Natural killer cell (primary cell): ENCODE results near the gene AKAP13. TPM values are rescaled to one million over a fixed set of nuclear protein-coding genes. Genes with fewer than 3 reads are reported as not detected.

ENCODE experiments used
- ATAC-seq, 3 donors: fragments of 150-1000 bp in 2 of 3; fragments of 200-7000 bp in 1 of 3; cut with Tn5 transposase; 1 replicate in 1 of 3; 2 replicates in 2 of 3; pipeline ENCODE4 v1.10.0; 2021; ENCODE audit warnings: mild to moderate bottlenecking in 2 of 3, moderate library complexity in 2 of 3
- DNase-seq, 2 donors: peaks; one replicate each; pipeline versions ENCODE4 v3.0.0 to v3.0.0-alpha.2; 2013 to 2021; ENCODE audit warnings: mixed read lengths in 1 of 2
- H3K27ac ChIP-seq: one replicate; pipeline ENCODE4 v1.5.1; 2013; ENCODE audit warnings: mild to moderate bottlenecking, low read length
- H3K27me3 ChIP-seq: one replicate; pipeline ENCODE4 v1.6.1; 2013; ENCODE audit warnings: low read length; ENCODE audit not compliant: control insufficient read depth, insufficient read depth
- H3K36me3 ChIP-seq: one replicate; pipeline ENCODE4 v1.6.1; 2013; ENCODE audit warnings: low read length; ENCODE audit not compliant: control insufficient read depth, insufficient read depth
- H3K4me1 ChIP-seq: one replicate; pipeline ENCODE4 v1.6.1; 2013; ENCODE audit warnings: low read length; ENCODE audit not compliant: control insufficient read depth, insufficient read depth
- H3K4me3 ChIP-seq: one replicate; pipeline ENCODE4 v1.5.1; 2013; ENCODE audit warnings: low read length
- H3K9me3 ChIP-seq: one replicate; pipeline ENCODE4 v1.6.1; 2013; ENCODE audit warnings: low read length; ENCODE audit not compliant: control insufficient read depth, insufficient read depth
- H3K27ac Mint-ChIP-seq, 2 donors: one replicate each; pipeline ENCODE4 v1.8.0; 2022; ENCODE audit warnings: mild to moderate bottlenecking in 2 of 2, mixed read lengths in 2 of 2, moderate library complexity in 1 of 2
- H3K27me3 Mint-ChIP-seq, 2 donors: one replicate each; pipeline ENCODE4 v1.8.0; 2022; ENCODE audit warnings: low read depth in 2 of 2, mixed read lengths in 2 of 2
- H3K36me3 Mint-ChIP-seq: one replicate; pipeline ENCODE4 v1.8.0; 2022; ENCODE audit warnings: mixed read lengths
- H3K4me1 Mint-ChIP-seq, 2 donors: one replicate each; pipeline ENCODE4 v1.8.0; 2022; ENCODE audit warnings: mixed read lengths in 2 of 2
- H3K4me3 Mint-ChIP-seq: one replicate; pipeline ENCODE4 v1.8.0; 2022; ENCODE audit warnings: mild to moderate bottlenecking, moderate library complexity, mixed read lengths
- H3K9me3 Mint-ChIP-seq, 2 donors: one replicate each; pipeline ENCODE4 v1.8.0; 2022; ENCODE audit warnings: mixed read lengths in 2 of 2
- WGBS: methylation state at CpG from one replicate; pipeline ENCODE4 v1.1.7; 2013; ENCODE audit warnings: missing lambda C conversion rate; ENCODE audit not compliant: insufficient coverage; 5-methylcytosine and 5-hydroxymethylcytosine counted together
- intact Hi-C: fragments of 100-400 bp; cut with micrococcal nuclease; formaldehyde crosslinking; loops from one replicate; pipeline ENCODE4 v1.14.2; 2022
- total RNA-seq, 4 donors: library from RNA; stranded (reverse); fragments of 120-200 nt in 1 of 4; gene quantifications; one replicate each; pipeline versions ENCODE4 v1.2.3 to v1.2.4, GENCODE V29; 2013 to 2022
- TF ChIP-seq, protein P1 (sequence below): fragments of 200-600 bp; IDR thresholded peaks from one replicate; pipeline ENCODE4 v1.8.0; 2022; ENCODE audit warnings: antibody characterized with exemption

Gene AKAP13
- total RNA-seq, 3 donors from 2014 or later (not counting 1 experiment from before 2014, with no cell fraction given) = 573 to 661 (median 647) TPM

DNA sequence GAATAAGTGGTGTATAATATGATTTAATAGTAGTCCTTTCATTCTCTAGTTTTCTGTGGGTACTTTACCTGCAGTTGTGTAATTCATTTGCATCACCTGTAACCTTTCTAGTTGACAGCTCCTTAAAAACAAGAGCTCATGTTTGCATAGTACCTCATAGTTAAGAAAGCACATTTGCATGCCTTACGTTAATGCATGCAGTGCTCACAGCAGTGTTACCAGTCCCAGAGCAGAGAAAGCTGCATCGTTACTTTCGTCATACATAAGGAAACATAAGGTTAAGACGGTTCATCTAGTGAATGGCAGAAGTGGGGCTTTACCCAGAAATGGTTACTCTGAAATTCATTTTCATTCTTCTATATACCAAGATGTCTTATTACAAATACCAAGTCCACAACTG is 111.3 kb downstream of the AKAP13 start:
- intact Hi-C loops = loop anchor here (5.0 kb wide), 1 partner anchor 91 kb away; no protein-coding TSS in a partner anchor
- H3K4me1 ChIP-seq = no peaks in the 10 kb centered on the region
- no peak overlapping the region for H3K4me3 Mint-ChIP-seq
- TF ChIP-seq, protein P1, sequence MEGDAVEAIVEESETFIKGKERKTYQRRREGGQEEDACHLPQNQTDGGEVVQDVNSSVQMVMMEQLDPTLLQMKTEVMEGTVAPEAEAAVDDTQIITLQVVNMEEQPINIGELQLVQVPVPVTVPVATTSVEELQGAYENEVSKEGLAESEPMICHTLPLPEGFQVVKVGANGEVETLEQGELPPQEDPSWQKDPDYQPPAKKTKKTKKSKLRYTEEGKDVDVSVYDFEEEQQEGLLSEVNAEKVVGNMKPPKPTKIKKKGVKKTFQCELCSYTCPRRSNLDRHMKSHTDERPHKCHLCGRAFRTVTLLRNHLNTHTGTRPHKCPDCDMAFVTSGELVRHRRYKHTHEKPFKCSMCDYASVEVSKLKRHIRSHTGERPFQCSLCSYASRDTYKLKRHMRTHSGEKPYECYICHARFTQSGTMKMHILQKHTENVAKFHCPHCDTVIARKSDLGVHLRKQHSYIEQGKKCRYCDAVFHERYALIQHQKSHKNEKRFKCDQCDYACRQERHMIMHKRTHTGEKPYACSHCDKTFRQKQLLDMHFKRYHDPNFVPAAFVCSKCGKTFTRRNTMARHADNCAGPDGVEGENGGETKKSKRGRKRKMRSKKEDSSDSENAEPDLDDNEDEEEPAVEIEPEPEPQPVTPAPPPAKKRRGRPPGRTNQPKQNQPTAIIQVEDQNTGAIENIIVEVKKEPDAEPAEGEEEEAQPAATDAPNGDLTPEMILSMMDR = no peak
- no peak overlapping the region for H3K27ac Mint-ChIP-seq
- no peak overlapping the region for H3K27ac ChIP-seq
- no peaks in the 10 kb centered on the region for H3K9me3 ChIP-seq
- no peak overlapping the region for H3K4me3 ChIP-seq
- no peaks in the 10 kb centered on the region for H3K27me3 ChIP-seq
- H3K4me1 Mint-ChIP-seq = peaks cover 28 to 35% of the 10 kb centered on the region in 2 donors
- H3K36me3 ChIP-seq = no peaks in the 10 kb centered on the region
- no peaks in the 10 kb centered on the region for H3K36me3 Mint-ChIP-seq
- no peak for DNase-seq
- H3K9me3 Mint-ChIP-seq = no peaks in the 10 kb centered on the region
- no peak for ATAC-seq
- 91% methylated on average over 4 of the region's 4 CpGs for WGBS
- no peaks in the 10 kb centered on the region for H3K27me3 Mint-ChIP-seq

DNA sequence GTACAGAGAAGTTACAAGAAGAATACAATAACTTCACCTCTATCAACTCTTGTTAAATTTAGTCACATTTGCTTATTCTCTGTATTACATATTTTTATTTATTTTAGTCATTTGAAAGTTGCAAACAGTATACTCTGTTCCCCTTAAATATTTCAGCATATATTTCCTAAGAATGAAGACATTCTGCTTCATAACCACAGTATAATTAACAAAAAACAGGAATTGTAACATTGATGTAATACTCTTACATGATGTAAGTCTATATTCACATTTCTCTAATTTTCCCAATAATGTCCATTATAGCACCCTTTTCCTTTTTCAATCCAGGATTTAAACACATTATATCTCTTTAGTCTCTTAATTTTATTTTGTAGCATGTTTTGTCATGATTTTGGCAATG is 112.0 kb downstream of the AKAP13 start:
- Mint-ChIP-seq H3K36me3 (no peaks in the 10 kb centered on the region), H3K4me3 (no peak overlapping the region), H3K27ac (no peak overlapping the region), H3K27me3 (no peaks in the 10 kb centered on the region), H3K9me3 (no peaks in the 10 kb centered on the region), H3K4me1 (peaks cover 35 to 42% of the 10 kb centered on the region in 2 donors)
- H3K4me1 ChIP-seq = peaks cover 3% of the 10 kb centered on the region
- H3K4me3 ChIP-seq = no peak overlapping the region
- intact Hi-C loops = loop anchor here (5.0 kb wide), 1 partner anchor 90 kb away; no protein-coding TSS in a partner anchor
- ATAC-seq = no peak
- TF ChIP-seq, protein P1 = no peak
- DNase-seq = no peak
- no peaks in the 10 kb centered on the region for H3K9me3 ChIP-seq
- no peak overlapping the region for H3K27ac ChIP-seq
- H3K27me3 ChIP-seq = no peaks in the 10 kb centered on the region
- H3K36me3 ChIP-seq = no peaks in the 10 kb centered on the region

DNA sequence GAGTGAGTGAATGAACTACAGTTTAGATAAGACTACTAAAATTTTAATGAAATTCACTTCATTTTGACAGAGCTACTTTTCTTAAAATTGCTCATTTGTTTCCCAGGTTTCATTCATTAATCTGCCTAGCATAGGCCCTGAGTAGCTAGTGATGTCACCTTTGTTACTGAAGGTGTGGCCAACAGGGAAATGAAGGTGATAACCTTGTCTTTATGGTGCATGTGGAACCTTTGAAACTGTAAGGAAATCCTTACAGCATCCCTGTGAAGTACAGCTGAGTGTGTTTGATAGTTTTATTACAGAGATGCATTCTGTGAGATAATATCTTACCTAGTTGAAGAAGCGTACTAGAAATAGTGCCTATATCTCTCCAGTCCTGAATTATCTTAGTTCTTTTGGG is 112.9 kb downstream of the AKAP13 start:
- Histone ChIP-seq H3K9me3 (no peaks in the 10 kb centered on the region), H3K27me3 (no peaks in the 10 kb centered on the region), H3K36me3 (no peaks in the 10 kb centered on the region), H3K4me3 (no peak overlapping the region), H3K27ac (no peak overlapping the region), H3K4me1 (peaks cover 3% of the 10 kb centered on the region)
- Mint-ChIP-seq H3K36me3 (no peaks in the 10 kb centered on the region), H3K9me3 (no peaks in the 10 kb centered on the region), H3K4me1 (peaks cover 39 to 49% of the 10 kb centered on the region in 2 donors), H3K27me3 (no peaks in the 10 kb centered on the region), H3K27ac (peak overlapping the region in 1 of 2 donors; percentile 75), H3K4me3 (no peak overlapping the region)
- intact Hi-C loops = loop anchor here (5.0 kb wide), 1 partner anchor 89 kb away; no protein-coding TSS in a partner anchor
- no peak for DNase-seq
- TF ChIP-seq, protein P1 = no peak
- ATAC-seq = peak in 1 of 3 donors; percentile 45
- 80% methylated on average over 1 of the region's 1 CpG for WGBS
